Spleen (tissue), 7 donors: ENCODE results near the gene RPL36AL.

Source experiments
- POLR2A ChIP-seq, 3 donors: fragments of 450-650 bp; IDR thresholded peaks; one replicate each; pipeline ENCODE4 v1.5.1; 2017; ENCODE audit warnings: antibody characterized with exemption in 3 of 3, mild to moderate bottlenecking in 1 of 3
- TF ChIP-seq, protein P1 (sequence below), 11 experiments: fragments of 200-600 bp in 7 of 11; fragments of 450-650 bp in 4 of 11; sonication (generic) in 4 of 11; IDR thresholded peaks in 8 of 11; conservative IDR thresholded peaks in 3 of 11; 1 replicate in 7 of 11; 2 replicates in 4 of 11; pipeline versions ENCODE4 v1.4.0 to v1.8.0; 2016 to 2021; ENCODE audit warnings: antibody characterized with exemption in 11 of 11, inconsistent platforms in 4 of 11, mild to moderate bottlenecking in 1 of 11
- donor health status: DM: no; HTN: no; CAD: no; lungs with moderate emphysema.
- donor health status: DM: no; HTN: no; CAD: no.
- donor health status: DM: no; HTN: no; CAD: no.

DNA sequence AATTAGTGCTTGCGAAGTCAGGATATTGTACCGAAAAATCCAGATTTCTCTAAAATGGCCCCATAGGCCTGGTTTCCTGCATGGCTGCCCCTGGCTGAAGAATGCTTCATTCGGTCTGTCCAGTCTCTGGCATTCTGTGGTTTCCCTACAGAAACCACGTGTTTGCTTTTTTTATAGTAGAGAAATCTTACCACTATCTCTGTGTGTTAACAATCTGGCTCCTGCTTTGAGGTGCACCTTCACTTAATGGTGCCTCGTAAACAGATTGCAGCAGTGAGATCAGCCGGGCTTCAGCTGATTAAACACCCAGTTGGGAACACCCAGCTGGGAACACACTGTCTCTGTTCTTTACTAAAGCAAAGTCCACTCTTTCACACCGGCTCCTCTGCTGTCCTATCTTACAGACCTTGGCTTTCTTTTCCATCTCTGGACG is 21.3 kb upstream of the RPL36AL start:
- no peak for TF ChIP-seq POLR2A (IDR thresholded peaks at IDR 0.05)
- TF ChIP-seq, protein P1, sequence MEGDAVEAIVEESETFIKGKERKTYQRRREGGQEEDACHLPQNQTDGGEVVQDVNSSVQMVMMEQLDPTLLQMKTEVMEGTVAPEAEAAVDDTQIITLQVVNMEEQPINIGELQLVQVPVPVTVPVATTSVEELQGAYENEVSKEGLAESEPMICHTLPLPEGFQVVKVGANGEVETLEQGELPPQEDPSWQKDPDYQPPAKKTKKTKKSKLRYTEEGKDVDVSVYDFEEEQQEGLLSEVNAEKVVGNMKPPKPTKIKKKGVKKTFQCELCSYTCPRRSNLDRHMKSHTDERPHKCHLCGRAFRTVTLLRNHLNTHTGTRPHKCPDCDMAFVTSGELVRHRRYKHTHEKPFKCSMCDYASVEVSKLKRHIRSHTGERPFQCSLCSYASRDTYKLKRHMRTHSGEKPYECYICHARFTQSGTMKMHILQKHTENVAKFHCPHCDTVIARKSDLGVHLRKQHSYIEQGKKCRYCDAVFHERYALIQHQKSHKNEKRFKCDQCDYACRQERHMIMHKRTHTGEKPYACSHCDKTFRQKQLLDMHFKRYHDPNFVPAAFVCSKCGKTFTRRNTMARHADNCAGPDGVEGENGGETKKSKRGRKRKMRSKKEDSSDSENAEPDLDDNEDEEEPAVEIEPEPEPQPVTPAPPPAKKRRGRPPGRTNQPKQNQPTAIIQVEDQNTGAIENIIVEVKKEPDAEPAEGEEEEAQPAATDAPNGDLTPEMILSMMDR (IDR thresholded peaks at IDR 0.05 in 8 of 11, conservative IDR thresholded peaks at IDR 0.05 in 3 of 11), result no peak
